NB4 (cell line): Measurements from ENCODE around the gene TGFB2.

Source experiments
- CTCF ChIP-seq: IDR thresholded peaks from one replicate; pipeline ENCODE4 v1.5.1; 2012; ENCODE audit warnings: low read depth, low read length
- POLR2A ChIP-seq: IDR thresholded peaks from 2 replicates; pipeline ENCODE4 v1.6.1; 2011; ENCODE audit warnings: mild to moderate bottlenecking; ENCODE audit not compliant: insufficient read length; ENCODE audit errors: extremely low read depth
- TF ChIP-seq, protein P1 (sequence below): IDR thresholded peaks from 2 replicates; pipeline ENCODE4 v1.6.1; 2011; ENCODE audit warnings: low read depth, low read length

DNA sequence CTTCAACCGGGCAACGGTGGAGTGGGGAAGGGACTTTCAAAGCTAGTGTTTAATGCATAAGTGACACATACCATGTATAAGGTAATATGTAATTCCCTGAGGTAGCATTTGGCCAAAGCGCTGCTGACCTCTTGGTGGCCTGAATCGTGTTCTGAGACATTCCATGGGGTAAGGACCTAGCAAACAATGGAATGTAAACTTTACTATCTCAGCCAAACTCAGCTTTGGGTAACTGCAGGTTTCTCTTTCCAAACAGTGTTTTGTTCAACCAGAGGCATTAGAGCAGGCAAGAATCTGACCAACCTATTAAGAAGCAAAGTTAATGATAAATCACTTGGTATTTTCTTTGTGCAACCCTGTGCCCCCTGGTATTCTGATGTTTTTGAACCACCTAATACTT is 22.0 kb downstream of the TGFB2 start:
- TF ChIP-seq CTCF (no peak), POLR2A (no peak)
- TF ChIP-seq, protein P1, sequence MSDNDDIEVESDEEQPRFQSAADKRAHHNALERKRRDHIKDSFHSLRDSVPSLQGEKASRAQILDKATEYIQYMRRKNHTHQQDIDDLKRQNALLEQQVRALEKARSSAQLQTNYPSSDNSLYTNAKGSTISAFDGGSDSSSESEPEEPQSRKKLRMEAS = no peak
